ENCODE results near the gene CADM3. TPM values are rescaled to one million over a fixed set of nuclear protein-coding genes. Genes with fewer than 3 reads are reported as not detected.

The CADM3 gene
- total and polyA plus RNA-seq, 2 of the 8 experiments (the other 6 are each of a cell fraction or from before 2014, with no cell fraction given): 8.3 to 8.5 TPM

DNA sequence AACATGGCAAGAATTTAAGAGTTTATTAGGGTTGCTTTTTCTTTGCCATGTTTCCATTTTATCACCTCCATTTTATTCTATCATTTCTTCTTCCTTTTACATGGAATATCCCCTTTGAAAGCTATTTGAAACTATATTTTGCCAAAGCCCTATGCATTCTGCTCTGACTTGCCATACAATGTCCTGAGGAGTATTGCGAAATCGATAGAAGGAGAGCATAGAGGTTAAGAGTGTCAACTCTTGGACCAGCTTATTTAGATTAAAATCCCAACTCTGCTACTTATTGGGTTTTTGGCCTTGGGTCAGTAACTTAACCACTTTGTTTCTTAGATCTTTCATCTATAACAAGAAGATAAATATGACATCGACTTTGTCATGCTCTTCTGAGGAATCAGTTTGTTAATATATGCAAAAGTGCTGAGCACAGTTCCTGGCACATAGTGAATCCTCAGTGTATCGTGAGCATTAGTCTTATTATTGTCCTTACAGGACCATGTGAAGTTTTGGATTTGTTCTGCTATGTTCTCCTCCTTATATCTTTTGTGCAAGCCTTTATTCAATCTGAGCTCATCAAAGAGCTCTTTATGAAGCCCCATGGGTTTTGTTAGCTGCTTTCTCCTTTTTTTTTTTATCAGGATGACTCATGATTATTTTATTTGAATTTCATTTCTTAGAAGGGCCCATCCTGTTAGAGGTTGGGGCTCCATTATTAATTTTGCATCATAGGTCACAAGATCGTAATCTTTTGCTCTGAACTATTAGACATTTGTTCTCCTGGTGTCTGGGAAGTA is 50.9 kb downstream of the CADM3 start:
- H3K56ac ChIP-seq (replicated peaks; ENCODE audit: insufficient read length, low read depth, low read length): no peak overlapping the region
- ChIA-PET POLR2A (ENCODE audit: partially characterized antibody) (no interaction called here), CTCF (ENCODE audit: partially characterized antibody) (interaction anchor here (0.6 to 1.3 kb wide), 6 partner anchors 9 to 61 kb away, joined by 3 to 10 read pairs (median 4); no protein-coding TSS in a partner anchor)
- no peak overlapping the region for H3K9ac ChIP-seq (replicated peaks in 1 of 4; ENCODE audit: extremely low read depth in 1 of 4, low read depth in 3 of 4, low read length in 3 of 4)
- WGBS, 2 experiments (ENCODE audit: extremely low coverage in 1 of 2, insufficient coverage in 1 of 2, insufficient read length in 1 of 2, insufficient replicate concordance in 2 of 2, low coverage in 1 of 2, low lambda C conversion rate in 2 of 2, missing lambda C conversion rate in 1 of 2): 95% methylated on average over 5 of the region's 5 CpGs; no CpG with 5 or more reads in 1 of the 2 experiments
- FAIRE-seq (no peak), DNase-seq (ENCODE audit: low read depth in 1 of 2, low spot score in 2 of 2) (no peak)
- no peak overlapping the region for H4K8ac ChIP-seq (ENCODE audit: extremely low read depth, insufficient read depth, low read length)
- H3K4me2 ChIP-seq (ENCODE audit: insufficient read depth in 1 of 2, low read depth in 2 of 2, low read length in 2 of 2): no peak overlapping the region
- H2AK5ac ChIP-seq (ENCODE audit: low read depth, low read length): no peak overlapping the region
- H3K27ac ChIP-seq (ENCODE audit: low read depth, low read length): no peak overlapping the region
- H3K79me1 ChIP-seq (ENCODE audit: low read depth, low read length): no peaks in the 10 kb centered on the region
- H3K4me3 ChIP-seq (ENCODE audit: extremely low read depth in 1 of 4, insufficient read depth in 2 of 4, low read depth in 3 of 4, low read length in 4 of 4): no peak overlapping the region
- H3K36me3 ChIP-seq (ENCODE audit: control insufficient read depth in 2 of 4, insufficient read depth in 4 of 4, low read length in 3 of 4): no peaks in the 10 kb centered on the region
- H4K91ac ChIP-seq (replicated peaks; ENCODE audit: insufficient read length, low read length): no peak overlapping the region
- H3K4me1 ChIP-seq (replicated peaks in 1 of 4; ENCODE audit: control insufficient read depth in 3 of 4, insufficient read depth in 4 of 4, low read length in 3 of 4): peaks cover 6 to 16% (median 7%) of the 10 kb centered on the region in 4 experiments; a peak in 6 of 7 replicates
- H2BK12ac ChIP-seq (ENCODE audit: low read depth, low read length): no peak overlapping the region
- no peak overlapping the region for H3K14ac ChIP-seq (ENCODE audit: insufficient read length)
- H3K23ac ChIP-seq (ENCODE audit: insufficient read length): no peak overlapping the region
- no peak overlapping the region for H4K5ac ChIP-seq (ENCODE audit: insufficient read length, low read depth, low read length)
- no peak overlapping the region for H2BK5ac ChIP-seq (ENCODE audit: low read depth, low read length)
- H3K27me3 ChIP-seq (replicated peaks in 1 of 4; ENCODE audit: control insufficient read depth in 3 of 4, extremely low read depth in 1 of 4, insufficient read depth in 3 of 4, low read length in 3 of 4): no peaks in the 10 kb centered on the region
- no peak overlapping the region for H2BK20ac ChIP-seq (ENCODE audit: low read length)
- no peak overlapping the region for H3K4ac ChIP-seq (replicated peaks; ENCODE audit: insufficient read length, low read depth, low read length)
- no peaks in the 10 kb centered on the region for H3K9me3 ChIP-seq (ENCODE audit: insufficient read depth in 2 of 2, low read depth in 1 of 2, low read length in 1 of 2)
- no peak overlapping the region for H3K18ac ChIP-seq (ENCODE audit: extremely low read depth, low read length)
- no peak overlapping the region for H2BK15ac ChIP-seq (ENCODE audit: low read length)
- no peak overlapping the region for H2AFZ ChIP-seq (ENCODE audit: low read length)
- H2BK120ac ChIP-seq (replicated peaks; ENCODE audit: low read depth, low read length): no peak overlapping the region
- TF ChIP-seq, protein P1, sequence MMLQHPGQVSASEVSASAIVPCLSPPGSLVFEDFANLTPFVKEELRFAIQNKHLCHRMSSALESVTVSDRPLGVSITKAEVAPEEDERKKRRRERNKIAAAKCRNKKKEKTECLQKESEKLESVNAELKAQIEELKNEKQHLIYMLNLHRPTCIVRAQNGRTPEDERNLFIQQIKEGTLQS (IDR thresholded peaks at IDR 0.05; ENCODE audit: insufficient read depth, low read depth, low read length): no peak
- TF ChIP-seq KDM4A (IDR thresholded peaks at IDR 0.05; ENCODE audit: low read depth, low read length, severe bottlenecking) (no peak), CEBPB (IDR thresholded peaks at IDR 0.05; ENCODE audit: low read depth, low read length) (peak; percentile 94)
- H3K79me2 ChIP-seq (ENCODE audit: control insufficient read depth in 1 of 2, insufficient read depth in 2 of 2, low read length in 2 of 2): no peaks in the 10 kb centered on the region
- H4K20me1 ChIP-seq (replicated peaks in 1 of 2; ENCODE audit: control insufficient read depth in 1 of 2, insufficient read depth in 2 of 2, low read length in 2 of 2): no peaks in the 10 kb centered on the region
- H3K23me2 ChIP-seq (ENCODE audit: low read depth, low read length): no peaks in the 10 kb centered on the region

All from H1 (cell line).